Stimulated activated naive CD4-positive, alpha-beta T cell (primary cell): Measurements from ENCODE around the gene NFATC2.
A peak's percentile ranks its signal among the peaks of the same experiment; 100 is the strongest.

Experiments used
- DNase-seq, 6 experiments: peaks; one replicate each; lab custom pipeline; 2025; lab: John Stamatoyannopoulos, UW

Gene NFATC2

GRCh38 chr20:51374961-51375360 lies 167.6 kb downstream of the NFATC2 start:
- DNase-seq, result no peak

GRCh38 chr20:51374456-51374830 lies 168.1 kb downstream of the NFATC2 start:
- DNase-seq, result no peak

GRCh38 chr20:51373713-51374455 lies 168.6 kb downstream of the NFATC2 start:
- no peak for DNase-seq

- no peak for DNase-seq
Observed at GRCh38 chr20:51372966-51373365, 169.6 kb downstream of the NFATC2 start.

DNA sequence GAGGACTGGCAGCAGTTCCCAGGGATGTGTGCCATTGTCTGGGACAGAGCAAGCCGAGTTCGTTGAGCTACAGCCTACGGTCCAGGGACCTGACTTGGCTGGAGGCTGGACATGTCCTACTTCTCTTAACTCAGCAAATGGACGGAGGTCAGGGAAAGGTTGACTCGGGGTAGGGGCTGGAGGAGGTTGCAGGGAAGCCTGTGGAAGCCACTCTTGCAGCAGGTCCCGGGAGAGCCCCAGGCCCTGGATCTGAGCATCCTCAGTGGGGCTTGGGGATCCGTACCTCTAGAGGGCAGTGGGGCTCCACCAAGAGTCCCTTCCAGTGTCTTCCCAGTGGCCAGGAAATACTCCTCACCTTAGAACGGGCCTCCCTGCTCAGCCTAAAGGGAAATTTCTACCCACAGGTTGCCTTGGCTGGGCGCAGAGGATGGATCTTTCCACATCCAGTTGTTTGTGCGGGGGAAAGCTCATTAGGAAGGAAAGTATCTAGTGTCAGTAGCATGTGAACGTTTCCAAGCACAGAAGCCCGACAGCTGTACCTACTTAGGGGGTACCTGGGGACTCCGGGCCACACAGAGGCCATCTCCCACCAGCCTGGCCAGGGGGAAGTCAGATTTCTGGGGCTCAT lies 170.2 kb downstream of the NFATC2 start:
- peak; percentile 16 to 46 (median 26) for DNase-seq

GRCh38 chr20:51371720-51372119 lies 170.8 kb downstream of the NFATC2 start:
- DNase-seq, result no peak

GRCh38 chr20:51369503-51369902 lies 173.0 kb downstream of the NFATC2 start:
- DNase-seq, result no peak

DNA sequence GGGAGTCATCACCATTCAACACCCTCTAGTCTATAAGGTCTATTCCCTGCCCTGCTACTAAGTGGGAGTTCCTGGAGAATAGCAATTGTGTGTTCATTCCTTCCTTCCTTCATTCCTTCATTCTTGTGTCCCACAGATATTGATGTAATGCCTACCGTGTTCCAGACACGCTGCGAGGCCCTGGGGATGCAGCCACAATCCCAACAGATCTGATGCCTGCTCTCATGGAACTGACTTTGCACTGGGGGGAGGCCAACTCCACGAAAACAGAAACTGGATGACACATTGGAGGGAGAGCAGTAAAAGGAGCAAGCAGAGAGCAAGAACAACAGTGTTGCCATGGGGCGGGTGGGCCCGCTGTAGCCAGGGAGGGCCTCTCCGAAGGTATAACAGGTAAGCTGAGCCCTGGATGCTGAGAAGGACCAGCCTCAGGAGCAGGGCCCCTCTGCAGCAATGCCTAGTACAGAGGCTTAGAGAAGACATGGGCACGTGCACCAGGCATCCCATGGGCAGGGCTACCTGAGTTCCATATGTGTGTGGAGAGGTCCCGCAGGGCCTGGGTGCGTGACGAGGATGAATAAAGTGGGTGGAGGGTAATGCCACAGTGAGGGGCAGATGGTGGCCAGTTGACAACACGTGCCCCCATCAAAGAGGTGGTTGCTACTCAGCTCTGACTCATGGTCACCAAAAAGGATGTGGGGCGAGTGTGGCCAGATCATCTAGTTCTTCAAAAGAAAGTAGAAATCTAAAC lies 173.9 kb downstream of the NFATC2 start:
- DNase-seq, result no peak

DNA sequence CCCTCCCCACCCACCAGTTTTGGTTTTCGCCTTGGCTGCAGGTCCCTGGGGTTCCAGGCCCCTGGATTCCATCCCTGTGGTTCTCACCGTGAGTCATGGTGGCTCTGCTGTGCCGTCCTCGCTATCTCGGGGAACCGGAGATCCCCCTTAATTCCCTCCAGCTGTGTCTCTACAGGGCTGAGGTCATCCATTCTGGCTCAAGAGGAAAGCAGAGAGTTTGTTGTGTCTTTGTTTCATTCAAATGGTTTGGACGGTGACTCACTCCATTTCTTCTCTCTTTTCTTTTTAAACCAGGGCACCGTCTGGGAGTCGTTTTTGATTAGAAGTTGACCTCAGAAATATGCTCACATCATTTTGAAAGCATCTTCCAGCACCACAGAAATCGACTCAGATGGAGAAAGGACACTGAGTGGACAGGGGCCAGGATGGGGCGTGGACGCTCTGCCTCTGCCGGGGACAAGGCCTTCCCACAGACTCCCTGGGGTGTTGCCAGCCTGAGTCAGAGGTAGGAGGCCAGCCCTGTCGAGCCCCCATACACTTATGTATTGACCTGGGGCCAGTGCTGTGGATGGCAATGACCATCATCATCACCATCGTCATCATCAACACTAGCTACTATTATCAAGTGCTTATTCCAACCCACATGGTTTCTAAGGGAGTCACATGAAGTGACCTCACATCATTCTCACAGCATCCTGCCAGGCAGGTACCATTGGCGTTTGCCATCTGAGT lies 176.2 kb downstream of the NFATC2 start:
- no peak for DNase-seq

DNA sequence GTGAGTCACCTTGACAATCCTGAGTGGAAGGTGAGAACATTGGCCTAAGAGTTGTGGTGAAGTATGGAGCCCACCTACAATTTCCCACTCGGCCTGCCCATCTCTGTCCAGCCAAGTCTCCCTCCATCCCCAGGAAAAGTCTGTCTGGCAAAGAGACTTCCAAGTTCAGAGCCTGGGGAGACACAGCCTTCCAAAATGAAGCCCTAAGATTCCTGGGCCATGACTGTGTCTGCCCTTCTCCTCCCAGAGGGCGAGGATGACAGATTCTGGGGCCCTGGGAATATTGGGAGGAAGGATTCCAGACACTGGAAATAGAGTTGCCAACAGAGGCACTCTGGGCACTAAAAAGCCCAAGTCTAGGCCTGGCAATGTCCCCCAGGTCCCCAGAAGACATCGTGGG lies 176.8 kb downstream of the NFATC2 start:
- DNase-seq, result no peak

DNA sequence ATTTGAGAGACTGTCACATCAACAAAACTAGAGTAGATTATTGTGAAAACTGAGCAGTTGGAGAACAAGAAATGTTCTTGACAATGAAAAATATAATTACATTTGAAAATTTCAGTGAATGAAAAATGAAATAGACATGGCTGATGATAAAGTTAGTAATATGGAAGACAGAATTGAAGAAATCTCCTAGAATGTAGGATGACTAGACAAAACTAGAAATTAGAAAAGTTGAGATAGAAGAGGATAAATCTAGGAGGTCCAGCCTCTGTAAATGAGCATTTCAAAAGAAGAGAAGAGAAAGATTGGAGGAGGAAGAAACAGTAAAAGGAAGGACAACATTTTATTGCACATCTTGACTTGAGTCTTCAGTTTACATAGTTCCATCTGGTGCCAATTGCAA lies 178.7 kb downstream of the NFATC2 start:
- no peak for DNase-seq

DNA sequence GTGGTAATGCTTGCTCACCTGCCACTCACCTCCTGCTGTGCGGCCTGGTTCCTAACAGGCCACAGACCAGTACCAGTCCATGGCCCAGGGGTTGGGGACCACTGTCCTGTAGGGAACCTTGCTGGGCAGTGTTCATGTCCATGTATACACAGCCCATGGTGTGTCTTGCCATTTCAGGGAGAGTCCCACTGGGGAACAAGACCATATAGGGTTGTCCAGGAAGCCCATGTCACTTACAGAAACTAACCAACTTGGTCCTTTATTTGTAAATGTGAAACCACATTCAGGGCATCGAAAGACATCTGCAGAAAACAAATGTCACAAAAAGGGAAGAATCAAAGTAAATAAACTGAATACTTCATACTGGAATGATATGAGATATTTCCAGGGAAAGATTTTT lies 179.1 kb downstream of the NFATC2 start:
- DNase-seq, result no peak

- DNase-seq, result no peak
Observed at GRCh38 chr20:51362254-51362653, 180.3 kb downstream of the NFATC2 start.

- DNase-seq, result no peak
Observed at GRCh38 chr20:51361258-51361657, 181.3 kb downstream of the NFATC2 start.

DNA sequence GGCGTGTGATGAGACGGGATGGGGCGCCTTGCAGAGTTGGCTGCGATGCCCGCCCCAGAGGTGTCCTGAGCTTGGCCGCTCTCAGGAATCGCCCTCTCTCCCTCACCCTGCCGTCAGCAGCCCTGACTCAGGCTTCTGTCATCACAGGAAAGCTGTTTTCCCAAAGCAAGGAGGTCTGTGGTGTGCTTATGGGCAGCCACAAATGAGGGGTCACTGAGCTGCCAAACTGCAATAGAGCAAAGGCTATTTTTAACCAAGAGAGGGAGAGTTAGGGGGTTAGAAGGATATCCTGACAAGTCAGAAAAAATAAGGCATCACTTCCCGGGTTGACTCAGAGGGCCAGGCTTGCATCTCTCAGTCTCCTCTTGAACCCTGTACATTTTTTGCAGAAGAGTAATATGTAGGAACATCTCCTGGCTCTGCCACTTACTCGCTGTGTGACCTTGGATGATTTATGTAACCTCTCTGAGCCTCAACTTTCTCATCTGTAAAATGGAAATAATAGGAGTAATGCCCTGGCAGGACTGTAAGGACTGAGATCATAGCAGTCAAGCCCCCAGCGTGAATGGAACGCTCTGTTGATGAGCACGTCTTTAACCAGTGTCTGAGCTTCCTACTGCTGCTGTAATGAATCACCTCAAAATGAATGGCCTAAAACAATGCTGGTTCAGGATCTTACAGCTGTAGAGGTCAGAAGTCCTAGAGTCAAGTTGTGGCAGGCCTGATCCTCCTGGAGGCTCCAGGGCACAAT lies 181.9 kb downstream of the NFATC2 start:
- DNase-seq, result no peak

DNA sequence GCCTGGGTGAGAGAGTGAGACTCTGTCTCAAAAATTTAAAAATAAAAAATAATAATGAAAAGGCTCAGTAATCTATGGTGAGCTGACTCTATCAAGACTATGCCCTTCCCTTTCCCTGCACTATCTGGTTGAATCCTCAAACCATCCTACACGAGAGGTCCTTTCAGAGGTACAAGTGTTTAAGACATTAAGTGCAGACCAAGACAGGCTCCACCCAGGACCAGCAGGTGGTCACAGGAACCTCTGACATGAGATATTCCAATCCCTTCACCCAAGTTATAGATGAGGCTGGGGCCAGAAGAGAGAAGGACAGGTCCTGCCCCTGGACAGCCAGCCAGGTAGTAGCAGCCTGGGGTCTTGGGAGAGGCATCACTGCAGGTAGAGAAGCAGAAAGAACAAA lies 182.6 kb downstream of the NFATC2 start:
- DNase-seq, result no peak

- no peak for DNase-seq
Observed at GRCh38 chr20:51359401-51359800, 183.1 kb downstream of the NFATC2 start.

DNA sequence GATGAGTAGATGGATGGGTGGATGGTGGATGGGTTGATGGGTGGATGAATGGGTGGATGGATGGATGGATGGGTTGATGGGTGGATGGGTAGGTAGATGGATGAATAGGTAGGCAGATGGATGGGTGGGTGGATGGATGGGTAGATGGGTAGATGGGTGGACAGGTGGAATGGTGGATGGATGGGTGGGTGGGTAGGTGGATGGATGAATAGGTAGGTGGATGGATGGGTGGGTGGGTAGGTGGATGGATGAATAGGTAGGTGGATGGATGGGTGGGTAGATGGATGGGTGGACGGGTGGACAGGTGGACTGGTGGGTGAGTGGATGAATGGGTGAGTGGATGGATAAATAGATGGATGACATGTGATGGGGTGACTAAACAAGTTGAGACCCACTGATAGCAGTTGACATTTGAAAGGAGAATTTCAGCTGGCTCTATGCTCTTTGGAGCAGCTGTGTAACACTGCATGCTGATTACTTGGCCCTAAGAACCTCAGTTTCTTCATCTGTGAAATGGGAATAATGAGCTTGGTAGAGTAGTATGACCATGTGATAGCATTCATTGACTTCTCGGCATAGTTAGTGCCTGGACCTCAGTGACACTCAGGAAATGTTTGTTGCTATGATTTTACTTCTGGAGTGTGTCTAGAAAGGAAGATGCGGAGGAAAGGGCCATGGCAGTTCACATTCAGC lies 184.3 kb downstream of the NFATC2 start:
- DNase-seq, result no peak

DNA sequence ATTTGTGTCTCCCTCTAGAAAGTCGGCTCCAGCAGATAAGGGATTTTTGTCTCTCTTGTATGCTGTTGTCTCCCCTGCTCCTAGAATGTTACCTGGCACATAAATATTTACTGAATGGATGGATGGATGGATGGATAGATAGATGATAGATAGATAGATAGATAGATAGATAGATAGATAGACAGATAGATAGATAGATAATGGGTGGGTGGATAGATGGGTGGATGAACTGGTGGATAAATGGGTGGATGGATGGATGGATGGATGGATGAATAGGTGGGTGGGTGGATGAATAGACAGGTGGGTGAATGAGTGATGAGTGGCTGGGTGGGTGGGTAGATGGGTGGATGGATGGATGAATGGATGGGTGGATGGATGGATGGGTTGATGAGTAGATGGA lies 185.0 kb downstream of the NFATC2 start:
- no peak for DNase-seq

- no peak for DNase-seq
Observed at GRCh38 chr20:51356871-51357270, 185.6 kb downstream of the NFATC2 start.

- no peak for DNase-seq
Observed at GRCh38 chr20:51354769-51355319, 187.7 kb downstream of the NFATC2 start.
